HEK293 (cell line): Measurements from ENCODE around the gene BANF2.

Experiments used
- KLF10 ChIP-seq: fragments of 450-650 bp; IDR thresholded peaks from 2 replicates; pipeline ENCODE4 v1.5.1; 2018; ENCODE audit warnings: missing biosample characterization, mild to moderate bottlenecking, missing genetic modification characterization
- YY2 ChIP-seq: fragments of 450-650 bp; formaldehyde crosslinking; IDR thresholded peaks from 2 replicates; pipeline ENCODE4 v1.5.1; 2016; ENCODE audit warnings: missing biosample characterization, missing genetic modification characterization
- ZBTB7A ChIP-seq: fragments of 450-650 bp; formaldehyde crosslinking; IDR thresholded peaks from 2 replicates; pipeline ENCODE4 v1.5.1; 2016; ENCODE audit warnings: low read depth, missing biosample characterization, missing genetic modification characterization
- ZFP41 ChIP-seq: fragments of 450-650 bp; formaldehyde crosslinking; IDR thresholded peaks from 2 replicates; pipeline ENCODE4 v1.5.1; 2016; ENCODE audit warnings: missing biosample characterization, missing genetic modification characterization, borderline replicate concordance
- ZNF10 ChIP-seq: fragments of 450-650 bp; formaldehyde crosslinking; IDR thresholded peaks from 2 replicates; pipeline ENCODE4 v1.5.1; 2017; ENCODE audit warnings: missing biosample characterization, missing genetic modification characterization
- ZNF140 ChIP-seq: fragments of 450-650 bp; formaldehyde crosslinking; IDR thresholded peaks from 2 replicates; pipeline ENCODE4 v1.5.1; 2016; ENCODE audit warnings: missing biosample characterization, missing genetic modification characterization
- ZNF174 ChIP-seq: fragments of 450-650 bp; formaldehyde crosslinking; IDR thresholded peaks from 2 replicates; pipeline ENCODE4 v1.5.0; 2017; ENCODE audit warnings: missing biosample characterization, mild to moderate bottlenecking, missing genetic modification characterization
- ZNF274 ChIP-seq, 2 experiments: fragments of 200-500 bp in 1 of 2; fragments of 450-650 bp in 1 of 2; sonication (Bioruptor generic) in 1 of 2; formaldehyde crosslinking in 1 of 2; IDR thresholded peaks; 2 replicates each; pipeline versions ENCODE4 v1.5.1 to v1.6.1; 2014 to 2016; ENCODE audit warnings: borderline replicate concordance in 1 of 2, inconsistent platforms in 1 of 2, low read length in 1 of 2, missing biosample characterization in 1 of 2, missing genetic modification characterization in 1 of 2
- ZNF391 ChIP-seq: fragments of 450-650 bp; formaldehyde crosslinking; IDR thresholded peaks from 2 replicates; pipeline ENCODE4 v1.5.1; 2016; ENCODE audit warnings: low read depth, missing biosample characterization, missing genetic modification characterization, borderline replicate concordance
- ZNF785 ChIP-seq: fragments of 450-650 bp; formaldehyde crosslinking; IDR thresholded peaks from 2 replicates; pipeline ENCODE4 v1.5.1; 2016; ENCODE audit warnings: missing biosample characterization, missing genetic modification characterization
- TF ChIP-seq, protein P1 (sequence below): fragments of 450-650 bp; formaldehyde crosslinking; IDR thresholded peaks from 2 replicates; pipeline ENCODE4 v1.5.1; 2016; ENCODE audit warnings: missing biosample characterization, missing genetic modification characterization
- TF ChIP-seq, protein P2 (sequence below): sonication (generic); formaldehyde crosslinking; IDR thresholded peaks from 2 replicates; pipeline ENCODE4 v1.8.1; 2022; ENCODE audit warnings: mild to moderate bottlenecking, moderate library complexity, missing genetic modification reagents
- TF ChIP-seq, protein P3 (sequence below): fragments of 450-650 bp; formaldehyde crosslinking; IDR thresholded peaks from 2 replicates; pipeline ENCODE4 v1.5.1; 2016; ENCODE audit warnings: missing biosample characterization, missing genetic modification characterization

DNA sequence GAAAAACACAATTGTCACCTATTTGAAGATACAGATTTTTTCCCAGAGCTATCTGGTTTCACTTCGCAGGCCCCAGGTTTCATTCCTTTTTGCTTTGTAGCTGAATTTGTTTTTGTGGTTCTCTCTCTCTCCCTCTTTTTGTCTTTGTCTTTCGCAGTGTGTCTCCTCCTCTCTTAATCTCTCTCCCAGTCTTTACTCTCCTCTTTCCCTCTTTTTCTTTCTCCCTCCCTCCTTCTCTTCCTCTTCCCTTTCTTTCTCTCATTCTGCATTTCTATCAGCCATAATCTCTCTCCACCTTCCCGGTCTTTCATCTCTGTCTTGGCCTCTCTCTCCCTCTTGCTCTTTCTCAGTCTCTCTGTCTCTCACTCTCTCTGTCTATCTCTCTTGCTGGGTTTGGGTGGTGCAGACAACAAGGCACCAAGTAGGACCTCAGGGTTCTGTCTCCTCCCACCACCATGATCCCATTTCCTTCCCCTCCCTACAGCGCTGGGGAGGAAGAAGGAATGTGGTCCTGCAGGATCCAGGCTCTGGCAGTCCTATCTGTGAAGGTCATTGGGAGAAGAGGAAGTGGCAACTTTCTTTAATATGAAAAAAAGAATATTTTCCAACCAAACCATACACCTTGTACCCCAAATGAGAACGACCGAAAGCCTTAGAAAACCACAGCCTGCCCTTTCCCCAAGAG, 63.2 kb downstream of the BANF2 start:
- TF ChIP-seq, protein P1, sequence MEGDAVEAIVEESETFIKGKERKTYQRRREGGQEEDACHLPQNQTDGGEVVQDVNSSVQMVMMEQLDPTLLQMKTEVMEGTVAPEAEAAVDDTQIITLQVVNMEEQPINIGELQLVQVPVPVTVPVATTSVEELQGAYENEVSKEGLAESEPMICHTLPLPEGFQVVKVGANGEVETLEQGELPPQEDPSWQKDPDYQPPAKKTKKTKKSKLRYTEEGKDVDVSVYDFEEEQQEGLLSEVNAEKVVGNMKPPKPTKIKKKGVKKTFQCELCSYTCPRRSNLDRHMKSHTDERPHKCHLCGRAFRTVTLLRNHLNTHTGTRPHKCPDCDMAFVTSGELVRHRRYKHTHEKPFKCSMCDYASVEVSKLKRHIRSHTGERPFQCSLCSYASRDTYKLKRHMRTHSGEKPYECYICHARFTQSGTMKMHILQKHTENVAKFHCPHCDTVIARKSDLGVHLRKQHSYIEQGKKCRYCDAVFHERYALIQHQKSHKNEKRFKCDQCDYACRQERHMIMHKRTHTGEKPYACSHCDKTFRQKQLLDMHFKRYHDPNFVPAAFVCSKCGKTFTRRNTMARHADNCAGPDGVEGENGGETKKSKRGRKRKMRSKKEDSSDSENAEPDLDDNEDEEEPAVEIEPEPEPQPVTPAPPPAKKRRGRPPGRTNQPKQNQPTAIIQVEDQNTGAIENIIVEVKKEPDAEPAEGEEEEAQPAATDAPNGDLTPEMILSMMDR (tag by site-specific recombination), result no peak
- TF ChIP-seq ZBTB7A (tag by site-specific recombination), result no peak
- TF ChIP-seq ZNF140, result no peak
- TF ChIP-seq ZNF785 (tag by site-specific recombination), result no peak
- TF ChIP-seq YY2 (tag by site-specific recombination), result no peak
- no peak for TF ChIP-seq ZNF174
- no peak for TF ChIP-seq ZNF391 (tag by site-specific recombination)
- no peak for TF ChIP-seq KLF10 (tag by site-specific recombination)
- no peak for TF ChIP-seq ZFP41
- TF ChIP-seq, protein P2, sequence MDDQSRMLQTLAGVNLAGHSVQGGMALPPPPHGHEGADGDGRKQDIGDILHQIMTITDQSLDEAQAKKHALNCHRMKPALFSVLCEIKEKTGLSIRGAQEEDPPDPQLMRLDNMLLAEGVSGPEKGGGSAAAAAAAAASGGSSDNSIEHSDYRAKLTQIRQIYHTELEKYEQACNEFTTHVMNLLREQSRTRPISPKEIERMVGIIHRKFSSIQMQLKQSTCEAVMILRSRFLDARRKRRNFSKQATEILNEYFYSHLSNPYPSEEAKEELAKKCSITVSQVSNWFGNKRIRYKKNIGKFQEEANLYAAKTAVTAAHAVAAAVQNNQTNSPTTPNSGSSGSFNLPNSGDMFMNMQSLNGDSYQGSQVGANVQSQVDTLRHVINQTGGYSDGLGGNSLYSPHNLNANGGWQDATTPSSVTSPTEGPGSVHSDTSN (CRISPR knock-in tag), result no peak
- TF ChIP-seq, protein P3, sequence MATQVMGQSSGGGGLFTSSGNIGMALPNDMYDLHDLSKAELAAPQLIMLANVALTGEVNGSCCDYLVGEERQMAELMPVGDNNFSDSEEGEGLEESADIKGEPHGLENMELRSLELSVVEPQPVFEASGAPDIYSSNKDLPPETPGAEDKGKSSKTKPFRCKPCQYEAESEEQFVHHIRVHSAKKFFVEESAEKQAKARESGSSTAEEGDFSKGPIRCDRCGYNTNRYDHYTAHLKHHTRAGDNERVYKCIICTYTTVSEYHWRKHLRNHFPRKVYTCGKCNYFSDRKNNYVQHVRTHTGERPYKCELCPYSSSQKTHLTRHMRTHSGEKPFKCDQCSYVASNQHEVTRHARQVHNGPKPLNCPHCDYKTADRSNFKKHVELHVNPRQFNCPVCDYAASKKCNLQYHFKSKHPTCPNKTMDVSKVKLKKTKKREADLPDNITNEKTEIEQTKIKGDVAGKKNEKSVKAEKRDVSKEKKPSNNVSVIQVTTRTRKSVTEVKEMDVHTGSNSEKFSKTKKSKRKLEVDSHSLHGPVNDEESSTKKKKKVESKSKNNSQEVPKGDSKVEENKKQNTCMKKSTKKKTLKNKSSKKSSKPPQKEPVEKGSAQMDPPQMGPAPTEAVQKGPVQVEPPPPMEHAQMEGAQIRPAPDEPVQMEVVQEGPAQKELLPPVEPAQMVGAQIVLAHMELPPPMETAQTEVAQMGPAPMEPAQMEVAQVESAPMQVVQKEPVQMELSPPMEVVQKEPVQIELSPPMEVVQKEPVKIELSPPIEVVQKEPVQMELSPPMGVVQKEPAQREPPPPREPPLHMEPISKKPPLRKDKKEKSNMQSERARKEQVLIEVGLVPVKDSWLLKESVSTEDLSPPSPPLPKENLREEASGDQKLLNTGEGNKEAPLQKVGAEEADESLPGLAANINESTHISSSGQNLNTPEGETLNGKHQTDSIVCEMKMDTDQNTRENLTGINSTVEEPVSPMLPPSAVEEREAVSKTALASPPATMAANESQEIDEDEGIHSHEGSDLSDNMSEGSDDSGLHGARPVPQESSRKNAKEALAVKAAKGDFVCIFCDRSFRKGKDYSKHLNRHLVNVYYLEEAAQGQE, result no peak
- TF ChIP-seq ZNF274 (IDR thresholded peaks at IDR 0.05; ENCODE audit: low read length), result no peak
- TF ChIP-seq ZNF274 (tag by site-specific recombination; IDR thresholded peaks at IDR 0.05; ENCODE audit: borderline replicate concordance), result no peak
- no peak for TF ChIP-seq ZNF10 (tag by site-specific recombination)
